H1 (cell line): ENCODE results near the gene DSTYK. TPM values are rescaled to one million over a fixed set of nuclear protein-coding genes. Genes with fewer than 3 reads are reported as not detected.

Experiments used
- ATF3 ChIP-seq: IDR thresholded peaks from 2 replicates; pipeline ENCODE4 v1.6.1; 2011; ENCODE audit warnings: low read depth, mild to moderate bottlenecking, low read length; ENCODE audit not compliant: insufficient read depth
- SRF ChIP-seq: IDR thresholded peaks from 2 replicates; pipeline ENCODE4 v1.6.1; 2011; ENCODE audit warnings: mild to moderate bottlenecking, low read depth, low read length, moderate library complexity
- polyA plus RNA-seq, 7 experiments: library from polyadenylated mRNA; depleted of rRNA in 3 of 7; stranded (reverse) in 5 of 7; unstranded in 2 of 7; fragments of >200 nt in 5 of 7; fragments of 200-250 nt in 2 of 7; gene quantifications; 1 replicate in 5 of 7; 2 replicates in 1 of 7; 4 replicates in 1 of 7; pipeline versions ENCODE4 v1.2.1 to v1.2.3, GENCODE V29; 2011 to 2013; ENCODE audit warnings: missing spikeins in 2 of 7, mixed read lengths in 2 of 7
- total RNA-seq: library from RNA; stranded (reverse); fragmentation: NEBNext Ultra II Directional; extraction: Animal tissue kit (Norgen Biotek cat#: 25700); gene quantifications from 2 replicates; pipeline ENCODE4 v1.2.1, GENCODE V29; 2021

The DSTYK gene
- total and polyA plus RNA-seq, 2 of the 8 experiments (the other 6 are each of a cell fraction or from before 2014, with no cell fraction given) = 2.7 to 8.5 TPM

DNA sequence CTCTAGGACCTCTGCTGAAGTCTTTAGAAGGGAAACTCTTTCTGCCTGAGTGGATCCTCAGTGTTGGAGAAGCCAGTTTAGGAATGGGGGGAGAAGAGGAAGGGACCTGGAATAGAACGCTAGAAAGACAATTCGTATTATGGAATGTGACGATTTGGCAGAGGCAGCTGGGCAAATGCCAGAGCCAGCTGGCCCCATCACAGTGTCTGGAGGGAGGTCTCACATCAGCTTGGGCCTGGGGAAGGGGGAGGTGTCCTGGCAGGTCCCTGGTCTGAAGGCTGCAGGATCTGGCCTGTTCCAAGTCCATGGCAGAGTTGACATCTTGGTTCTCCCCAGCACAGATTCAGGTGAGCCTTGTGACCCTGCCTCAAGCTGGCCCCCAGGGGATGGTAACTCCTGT lies 27.6 kb upstream of the DSTYK start (continued):
- TF ChIP-seq ATF3 (no peak), SRF (no peak)
